ENCODE results near the gene TFCP2L1. TPM values are rescaled to one million over a fixed set of nuclear protein-coding genes. Genes with fewer than 3 reads are reported as not detected.
A peak's percentile ranks its signal among the peaks of the same experiment; 100 is the strongest.

The TFCP2L1 gene
- total RNA-seq, 1 experiment from 2014 or later, result 2.4 TPM

- no peak overlapping the region for H3K9ac ChIP-seq (ENCODE audit: low read length)
- H3K27me3 ChIP-seq (ENCODE audit: low read length), result no peaks in the 10 kb centered on the region
- TF ChIP-seq EZH2 (IDR thresholded peaks at IDR 0.05; ENCODE audit: low read length, unreplicated experiment), result no peak
- no peak for TF ChIP-seq CTCF (conservative IDR thresholded peaks at IDR 0.05; ENCODE audit: low read depth, low read length)
- TF ChIP-seq EZH2phosphoT487 (IDR thresholded peaks at IDR 0.05; ENCODE audit: borderline replicate concordance, low read length), result no peak
- intact Hi-C loops (cut with micrococcal nuclease), result no loop called here
- no peaks in the 10 kb centered on the region for H3K9me2 ChIP-seq (replicated peaks; ENCODE audit: low read length)
- ChIA-PET CTCF (no interaction called here), POLR2A (ENCODE audit: unreplicated experiment) (no interaction called here)
- no peaks in the 10 kb centered on the region for H3K9me3 ChIP-seq (ENCODE audit: low read length)
- no peaks in the 10 kb centered on the region for H3K36me3 ChIP-seq (ENCODE audit: low read depth, low read length)
- H3K4me1 ChIP-seq (ENCODE audit: insufficient read depth, low read length), result no peaks in the 10 kb centered on the region
- no peaks in the 10 kb centered on the region for H3K79me2 ChIP-seq (ENCODE audit: low read length)
- H4K20me1 ChIP-seq (ENCODE audit: low read length), result no peaks in the 10 kb centered on the region
- H2AFZ ChIP-seq (ENCODE audit: low read length), result no peak overlapping the region
- no peak overlapping the region for H3K27ac ChIP-seq (ENCODE audit: low read length)
- no peak overlapping the region for H3K4me3 ChIP-seq (ENCODE audit: low read length)
- H3F3A ChIP-seq (ENCODE audit: low read length, unreplicated experiment), result no peaks in the 10 kb centered on the region
- BruUV-seq (replicated peaks), result no TSS peak
- peak; percentile 76 for ATAC-seq
- peak; percentile 44 for DNase-seq
- no peak overlapping the region for H3K4me2 ChIP-seq (ENCODE audit: low read length)
These were observed 18.4 kb downstream of the TFCP2L1 start for GRCh38 chr2:121266543-121267106.

GRCh38 chr2:121263996-121264715, 20.8 kb downstream of the TFCP2L1 start:
- intact Hi-C loops (cut with micrococcal nuclease), result no loop called here
- ATAC-seq, result no peak; the same call in 1 of the 2 replicates
- TF ChIP-seq CTCF (conservative IDR thresholded peaks at IDR 0.05; ENCODE audit: low read depth, low read length) (no peak), EZH2 (IDR thresholded peaks at IDR 0.05; ENCODE audit: low read length, unreplicated experiment) (no peak), EZH2phosphoT487 (IDR thresholded peaks at IDR 0.05; ENCODE audit: borderline replicate concordance, low read length) (no peak)
- no peaks in the 10 kb centered on the region for H3K27me3 ChIP-seq (ENCODE audit: low read length)
- H2AFZ ChIP-seq (ENCODE audit: low read length), result no peak overlapping the region
- H3K27ac ChIP-seq (ENCODE audit: low read length), result no peak overlapping the region
- H3K9ac ChIP-seq (ENCODE audit: low read length), result no peak overlapping the region
- no peaks in the 10 kb centered on the region for H3F3A ChIP-seq (ENCODE audit: low read length, unreplicated experiment)
- H3K4me3 ChIP-seq (ENCODE audit: low read length), result no peak overlapping the region
- no peaks in the 10 kb centered on the region for H3K9me3 ChIP-seq (ENCODE audit: low read length)
- no TSS peak for BruUV-seq (replicated peaks)
- H3K4me2 ChIP-seq (ENCODE audit: low read length), result no peak overlapping the region
- H4K20me1 ChIP-seq (ENCODE audit: low read length), result no peaks in the 10 kb centered on the region
- CTCF ChIA-PET, result no interaction called here
- H3K4me1 ChIP-seq (ENCODE audit: insufficient read depth, low read length), result no peaks in the 10 kb centered on the region
- no peak for DNase-seq
- POLR2A ChIA-PET (ENCODE audit: unreplicated experiment), result interaction anchor here (0.5 kb wide), 1 partner anchor 1330 kb away, joined by 3 read pairs; no protein-coding TSS in a partner anchor
- H3K9me2 ChIP-seq (replicated peaks; ENCODE audit: low read length), result no peaks in the 10 kb centered on the region
- no peaks in the 10 kb centered on the region for H3K79me2 ChIP-seq (ENCODE audit: low read length)
- no peaks in the 10 kb centered on the region for H3K36me3 ChIP-seq (ENCODE audit: low read depth, low read length)
